B cell (primary cell): ENCODE measurements around the gene RGS7BP.

Experiments
- EZH2 ChIP-seq: IDR thresholded peaks from 2 replicates; pipeline ENCODE4 v1.6.1; 2012; ENCODE audit warnings: borderline replicate concordance, low read depth, mild to moderate bottlenecking, moderate library complexity, low read length; ENCODE audit not compliant: insufficient read depth, poor library complexity, severe bottlenecking
- TF ChIP-seq, protein P1 (sequence below): fragments of 200-600 bp; IDR thresholded peaks from one replicate; pipeline ENCODE4 v1.8.0; 2022; ENCODE audit warnings: antibody characterized with exemption, mild to moderate bottlenecking

DNA sequence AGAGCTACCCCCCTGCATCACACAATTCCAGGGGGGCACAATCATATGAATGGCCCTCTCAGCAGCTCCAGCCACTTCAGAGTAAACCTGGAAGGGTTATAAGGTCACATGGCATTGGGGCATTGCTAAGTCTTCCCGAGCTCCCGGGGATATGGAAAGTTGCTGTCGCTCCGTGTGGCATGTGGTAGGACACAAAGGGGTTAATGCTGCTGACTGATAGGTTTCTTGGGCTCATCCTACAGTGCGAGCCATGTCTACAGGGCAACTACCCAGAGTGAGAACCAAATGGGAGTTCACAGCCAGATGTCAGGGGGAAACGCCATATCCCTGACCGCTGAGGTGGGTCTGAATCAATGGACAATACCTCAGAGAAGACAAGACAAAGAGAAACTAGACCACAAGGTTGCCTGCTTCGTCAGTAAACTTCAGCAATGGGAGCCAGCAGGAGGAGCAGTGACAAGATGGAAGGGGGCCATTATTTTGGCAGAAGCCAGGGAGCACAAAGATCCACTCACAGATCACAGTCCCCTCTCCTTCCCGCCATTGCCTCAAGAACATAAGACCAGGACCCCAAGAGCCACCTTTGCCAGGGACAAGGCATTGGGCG, 132.1 kb downstream of the RGS7BP start:
- TF ChIP-seq, protein P1, sequence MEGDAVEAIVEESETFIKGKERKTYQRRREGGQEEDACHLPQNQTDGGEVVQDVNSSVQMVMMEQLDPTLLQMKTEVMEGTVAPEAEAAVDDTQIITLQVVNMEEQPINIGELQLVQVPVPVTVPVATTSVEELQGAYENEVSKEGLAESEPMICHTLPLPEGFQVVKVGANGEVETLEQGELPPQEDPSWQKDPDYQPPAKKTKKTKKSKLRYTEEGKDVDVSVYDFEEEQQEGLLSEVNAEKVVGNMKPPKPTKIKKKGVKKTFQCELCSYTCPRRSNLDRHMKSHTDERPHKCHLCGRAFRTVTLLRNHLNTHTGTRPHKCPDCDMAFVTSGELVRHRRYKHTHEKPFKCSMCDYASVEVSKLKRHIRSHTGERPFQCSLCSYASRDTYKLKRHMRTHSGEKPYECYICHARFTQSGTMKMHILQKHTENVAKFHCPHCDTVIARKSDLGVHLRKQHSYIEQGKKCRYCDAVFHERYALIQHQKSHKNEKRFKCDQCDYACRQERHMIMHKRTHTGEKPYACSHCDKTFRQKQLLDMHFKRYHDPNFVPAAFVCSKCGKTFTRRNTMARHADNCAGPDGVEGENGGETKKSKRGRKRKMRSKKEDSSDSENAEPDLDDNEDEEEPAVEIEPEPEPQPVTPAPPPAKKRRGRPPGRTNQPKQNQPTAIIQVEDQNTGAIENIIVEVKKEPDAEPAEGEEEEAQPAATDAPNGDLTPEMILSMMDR = no peak
- no peak for TF ChIP-seq EZH2
